ENCODE measurements around the gene HOXA11.

Gene HOXA11

DNA sequence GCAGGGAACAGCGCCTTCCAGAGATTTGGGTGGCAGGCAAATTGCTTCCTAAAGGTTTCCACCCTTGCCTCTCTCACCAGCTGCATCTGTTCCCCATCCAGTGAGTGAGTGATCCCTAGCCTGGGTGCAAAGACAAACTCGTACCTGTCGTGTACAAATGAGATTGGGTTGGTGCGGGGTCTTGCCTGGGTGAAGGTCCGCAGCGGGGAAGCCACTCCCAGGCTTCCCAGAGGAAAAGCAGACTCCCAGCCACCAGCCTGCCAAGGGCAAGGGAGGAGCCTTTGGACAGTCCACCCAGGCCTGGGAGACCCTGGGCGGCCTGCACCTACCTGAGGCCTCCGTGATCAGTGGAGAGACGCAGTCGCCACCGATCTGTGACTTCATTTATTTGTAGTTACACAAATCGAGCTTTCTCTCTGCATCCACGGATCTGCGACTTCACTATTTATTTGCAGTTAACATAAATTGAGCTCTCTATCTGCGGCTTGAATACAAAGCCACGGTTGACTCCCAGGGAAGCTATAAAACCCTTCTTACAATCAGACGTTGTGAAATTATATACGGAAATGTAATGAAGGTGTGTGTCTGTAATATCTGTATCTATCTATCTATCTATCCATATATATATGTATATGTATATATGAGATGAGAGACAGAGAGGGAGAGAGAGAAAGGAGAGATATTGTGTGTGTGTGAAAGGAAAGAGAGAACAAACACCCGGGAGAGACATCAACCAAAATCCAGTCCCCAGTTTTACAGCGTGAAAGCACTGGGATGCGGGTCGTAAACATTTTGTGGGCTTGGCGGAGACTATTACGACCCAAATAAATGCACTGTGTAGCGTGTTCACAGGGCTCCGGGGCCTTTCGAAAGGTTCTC, 25.5 kb downstream of the HOXA11 start:
- TF ChIP-seq, protein P1, sequence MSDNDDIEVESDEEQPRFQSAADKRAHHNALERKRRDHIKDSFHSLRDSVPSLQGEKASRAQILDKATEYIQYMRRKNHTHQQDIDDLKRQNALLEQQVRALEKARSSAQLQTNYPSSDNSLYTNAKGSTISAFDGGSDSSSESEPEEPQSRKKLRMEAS (IDR thresholded peaks at IDR 0.05; ENCODE audit: low read depth, low read length) = no peak
- TF ChIP-seq MYC (IDR thresholded peaks at IDR 0.05; ENCODE audit: low read depth, low read length) (no peak), POLR2A (IDR thresholded peaks at IDR 0.05; ENCODE audit: extremely low read depth, insufficient read length) (no peak)
- TF ChIP-seq, protein P2, sequence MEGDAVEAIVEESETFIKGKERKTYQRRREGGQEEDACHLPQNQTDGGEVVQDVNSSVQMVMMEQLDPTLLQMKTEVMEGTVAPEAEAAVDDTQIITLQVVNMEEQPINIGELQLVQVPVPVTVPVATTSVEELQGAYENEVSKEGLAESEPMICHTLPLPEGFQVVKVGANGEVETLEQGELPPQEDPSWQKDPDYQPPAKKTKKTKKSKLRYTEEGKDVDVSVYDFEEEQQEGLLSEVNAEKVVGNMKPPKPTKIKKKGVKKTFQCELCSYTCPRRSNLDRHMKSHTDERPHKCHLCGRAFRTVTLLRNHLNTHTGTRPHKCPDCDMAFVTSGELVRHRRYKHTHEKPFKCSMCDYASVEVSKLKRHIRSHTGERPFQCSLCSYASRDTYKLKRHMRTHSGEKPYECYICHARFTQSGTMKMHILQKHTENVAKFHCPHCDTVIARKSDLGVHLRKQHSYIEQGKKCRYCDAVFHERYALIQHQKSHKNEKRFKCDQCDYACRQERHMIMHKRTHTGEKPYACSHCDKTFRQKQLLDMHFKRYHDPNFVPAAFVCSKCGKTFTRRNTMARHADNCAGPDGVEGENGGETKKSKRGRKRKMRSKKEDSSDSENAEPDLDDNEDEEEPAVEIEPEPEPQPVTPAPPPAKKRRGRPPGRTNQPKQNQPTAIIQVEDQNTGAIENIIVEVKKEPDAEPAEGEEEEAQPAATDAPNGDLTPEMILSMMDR (IDR thresholded peaks at IDR 0.05; ENCODE audit: low read depth, low read length) = no peak
- no peak for DNase-seq (ENCODE audit: low read depth)
- no peak overlapping the region for H3K4me3 ChIP-seq (ENCODE audit: low read depth, low read length)

DNA sequence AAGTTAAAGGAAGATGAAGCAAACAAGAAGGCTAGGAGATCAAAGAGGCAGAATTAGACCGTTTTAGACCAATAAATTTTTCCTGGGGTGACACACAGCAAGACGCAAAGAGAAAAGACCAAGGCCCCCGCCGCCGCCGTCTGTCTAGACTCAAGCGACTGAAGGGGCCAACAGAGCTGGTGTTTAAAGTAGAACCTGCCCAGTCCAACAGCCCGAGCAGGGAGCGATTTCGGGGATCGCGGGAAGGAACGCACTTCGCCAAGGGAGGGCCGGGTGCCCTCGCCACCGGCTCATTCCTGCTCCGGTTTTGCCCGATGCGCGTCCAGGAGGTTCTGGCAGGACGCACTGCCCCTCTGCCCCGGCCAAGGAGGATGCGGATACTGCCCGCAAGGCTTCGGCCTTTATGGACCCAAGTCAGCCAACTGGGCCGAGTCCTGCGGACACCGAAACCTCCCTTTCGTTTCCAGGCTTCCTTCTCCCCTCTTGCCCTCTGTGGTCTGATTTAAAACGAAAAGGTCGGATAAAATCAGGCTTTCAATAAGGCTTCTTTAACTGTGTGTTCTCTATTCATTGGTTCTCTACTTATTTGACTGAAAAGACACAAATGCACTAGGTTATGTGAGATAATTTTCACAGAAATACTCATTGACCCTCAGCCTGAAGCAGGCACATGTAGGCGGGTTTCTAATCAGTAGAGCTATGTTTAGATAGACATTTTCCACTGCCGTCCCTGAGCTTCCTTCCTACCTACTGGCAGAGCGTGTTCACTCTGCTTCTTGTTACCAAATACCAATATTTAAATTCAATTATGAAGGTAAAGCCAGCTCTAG, 26.4 kb downstream of the HOXA11 start:
- no peak overlapping the region for H3K4me3 ChIP-seq (ENCODE audit: low read depth, low read length)
- TF ChIP-seq MYC (IDR thresholded peaks at IDR 0.05; ENCODE audit: low read depth, low read length) = no peak
- TF ChIP-seq, protein P1 (IDR thresholded peaks at IDR 0.05; ENCODE audit: low read depth, low read length) = no peak
- TF ChIP-seq POLR2A (IDR thresholded peaks at IDR 0.05; ENCODE audit: extremely low read depth, insufficient read length) = no peak
- TF ChIP-seq, protein P2 (IDR thresholded peaks at IDR 0.05; ENCODE audit: low read depth, low read length) = no peak
- no peak for DNase-seq (ENCODE audit: low read depth)

DNA sequence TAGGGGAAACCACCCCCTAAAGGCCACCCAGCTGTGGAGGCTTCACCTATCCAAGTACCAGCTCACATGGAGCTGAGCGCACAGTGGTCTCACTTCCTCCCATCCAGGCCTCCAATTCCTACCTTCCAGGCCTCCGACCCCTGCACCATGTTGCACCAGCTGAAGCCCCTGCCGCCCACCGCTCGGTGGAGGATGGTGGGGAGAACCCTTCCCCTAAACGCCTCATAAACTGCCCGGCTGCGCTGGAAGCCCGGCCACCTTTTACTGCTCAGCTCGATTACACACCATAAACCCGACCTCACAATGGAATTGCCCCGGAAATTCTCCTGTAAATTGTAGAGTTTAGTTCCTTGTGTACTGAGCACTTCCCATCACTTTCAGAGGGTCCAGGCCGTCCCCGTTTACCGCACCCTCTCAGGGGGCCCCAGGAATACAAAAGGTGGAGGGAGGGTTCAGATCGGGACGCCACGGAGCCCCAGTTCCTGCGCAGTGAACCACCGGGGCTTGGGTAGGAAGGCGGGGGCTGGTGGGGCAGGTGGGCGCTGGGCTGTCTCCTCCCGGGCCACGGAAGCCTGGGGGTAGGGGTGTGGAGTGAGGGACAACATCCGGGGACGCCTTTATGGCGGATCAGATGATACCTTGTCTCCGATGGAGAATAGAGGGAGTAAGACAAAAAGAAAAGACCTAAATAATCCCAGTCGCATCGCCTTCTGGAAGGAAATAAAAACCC, 27.2 kb downstream of the HOXA11 start:
- no peak for TF ChIP-seq MYC (IDR thresholded peaks at IDR 0.05; ENCODE audit: low read depth, low read length)
- TF ChIP-seq, protein P1 (IDR thresholded peaks at IDR 0.05; ENCODE audit: low read depth, low read length) = no peak
- TF ChIP-seq, protein P2 (IDR thresholded peaks at IDR 0.05; ENCODE audit: low read depth, low read length) = no peak
- no peak for TF ChIP-seq POLR2A (IDR thresholded peaks at IDR 0.05; ENCODE audit: extremely low read depth, insufficient read length)
- no peak overlapping the region for H3K4me3 ChIP-seq (ENCODE audit: low read depth, low read length)
- no peak for DNase-seq (ENCODE audit: low read depth)

DNA sequence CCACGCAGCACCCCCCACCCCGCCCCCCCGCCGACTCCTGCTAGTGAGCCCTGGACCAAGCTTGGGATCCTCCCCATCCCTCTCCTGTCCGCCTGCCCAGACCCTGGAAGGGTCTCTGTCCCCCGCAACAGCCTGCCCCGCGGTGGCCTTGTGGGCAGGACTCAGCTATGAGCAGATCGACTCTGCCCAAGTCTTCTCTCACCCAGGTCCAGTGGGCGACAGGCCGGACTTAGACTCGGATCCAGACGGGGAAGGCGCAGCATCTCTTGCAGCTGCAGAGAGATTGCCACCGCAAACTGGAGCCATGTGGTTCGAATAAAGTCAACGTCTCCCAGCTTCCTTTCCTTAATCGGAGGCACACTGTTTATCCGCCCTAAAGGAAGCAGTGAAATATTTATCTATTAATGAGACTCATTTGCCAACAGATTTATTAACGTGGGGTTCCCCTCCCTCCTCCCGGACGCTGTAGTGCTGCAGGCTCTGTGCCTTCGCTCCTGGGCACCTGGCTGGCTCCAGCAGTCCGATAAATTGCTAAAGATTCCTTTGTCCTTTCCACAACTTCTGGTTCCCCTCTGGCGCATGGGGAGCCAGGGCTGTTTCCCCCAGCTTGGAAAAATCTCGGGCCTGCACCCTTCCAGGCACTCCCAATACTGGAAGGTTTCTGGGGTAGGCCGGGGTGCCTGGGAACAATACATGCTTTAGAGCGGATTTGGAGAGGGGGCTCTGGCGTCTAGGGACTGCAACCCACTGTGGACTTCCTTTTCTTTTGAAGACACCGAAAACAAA, 27.9 kb downstream of the HOXA11 start:
- no peak for DNase-seq (ENCODE audit: low read depth)
- H3K4me3 ChIP-seq (ENCODE audit: low read depth, low read length) = no peak overlapping the region
- TF ChIP-seq POLR2A (IDR thresholded peaks at IDR 0.05; ENCODE audit: extremely low read depth, insufficient read length) (no peak), MYC (IDR thresholded peaks at IDR 0.05; ENCODE audit: low read depth, low read length) (no peak)
- TF ChIP-seq, protein P2 (IDR thresholded peaks at IDR 0.05; ENCODE audit: low read depth, low read length) = no peak
- TF ChIP-seq, protein P1 (IDR thresholded peaks at IDR 0.05; ENCODE audit: low read depth, low read length) = no peak

DNA sequence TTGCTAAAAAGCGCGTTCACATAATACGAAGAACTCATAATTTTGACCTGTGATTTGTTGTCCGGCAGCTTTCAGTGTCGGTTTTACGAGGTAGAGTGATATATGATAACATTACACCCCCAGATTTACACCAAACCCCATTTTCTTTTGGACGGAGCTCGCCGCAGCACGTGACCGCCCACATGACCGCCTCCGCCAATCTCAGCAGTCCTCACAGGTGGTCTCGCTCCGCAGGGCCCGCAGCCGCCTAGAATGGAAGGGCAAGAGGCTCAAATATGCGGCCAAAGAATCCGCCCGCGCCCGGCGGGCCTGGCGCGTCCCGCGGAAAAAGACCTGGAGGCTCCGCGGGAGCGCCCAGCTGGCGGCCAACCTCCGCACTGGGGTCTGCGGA, 28.5 kb downstream of the HOXA11 start, which contains the start of gene HOXA7:
Gene HOXA7, minus strand, starts transcription at position 168 of the 391 bp plus-strand sequence. Its CDS starts 130 bp downstream, at position 38.
- TF ChIP-seq, protein P1 (IDR thresholded peaks at IDR 0.05; ENCODE audit: low read depth, low read length) = no peak
- TF ChIP-seq MYC (IDR thresholded peaks at IDR 0.05; ENCODE audit: low read depth, low read length) (no peak), POLR2A (IDR thresholded peaks at IDR 0.05; ENCODE audit: extremely low read depth, insufficient read length) (no peak)
- TF ChIP-seq, protein P2 (IDR thresholded peaks at IDR 0.05; ENCODE audit: low read depth, low read length) = no peak
- peak; percentile 37 for DNase-seq (ENCODE audit: low read depth)
- H3K4me3 ChIP-seq (ENCODE audit: low read depth, low read length) = peak within 1 kb of the TSS; percentile 45
